MCF 10A (cell line): Measurements from ENCODE around the gene APBA2. TPM values are rescaled to one million over a fixed set of nuclear protein-coding genes. Genes with fewer than 3 reads are reported as not detected.

ENCODE experiments used
- BruUV-seq: library from RNA; stranded (reverse); fragments of 400-500 nt; replicated peaks from 2 replicates; lab custom pipeline; 2021; lab: Mats Ljungman, UMichigan
- CTCF ChIA-PET: fragments of 300-600 bp; sonication (Branson Sonifier 250); formaldehyde crosslinking; extraction: SDS; loops from one replicate; lab custom pipeline; 2021; ENCODE audit warnings: antibody characterized with exemption, inconsistent platforms; lab: Yijun Ruan, JAX
- POLR2A ChIA-PET: fragments of 300-600, 350-650 bp; sonication (Branson Sonifier 250); formaldehyde crosslinking; extraction: SDS; loops from one replicate; lab custom pipeline; 2020; ENCODE audit warnings: antibody characterized with exemption, inconsistent platforms; lab: Yijun Ruan, JAX
- DNase-seq: peaks from one replicate; pipeline ENCODE4 v3.0.0-alpha.2; 2018; ENCODE audit not compliant: unreplicated experiment
- H3K27ac Mint-ChIP-seq: one replicate; pipeline ENCODE4 v1.8.0; 2022; ENCODE audit warnings: mild to moderate bottlenecking, low read depth, mixed read lengths; ENCODE audit not compliant: unreplicated experiment
- H3K27me3 Mint-ChIP-seq: one replicate; pipeline ENCODE4 v1.8.0; 2022; ENCODE audit warnings: mixed read lengths; ENCODE audit not compliant: insufficient read depth, unreplicated experiment
- H3K36me3 Mint-ChIP-seq: one replicate; pipeline ENCODE4 v1.8.0; 2022; ENCODE audit warnings: mild to moderate bottlenecking, moderate library complexity, mixed read lengths; ENCODE audit not compliant: insufficient read depth, unreplicated experiment
- H3K4me1 Mint-ChIP-seq: one replicate; pipeline ENCODE4 v1.8.0; 2022; ENCODE audit warnings: mixed read lengths; ENCODE audit not compliant: insufficient read depth, unreplicated experiment
- H3K4me3 Mint-ChIP-seq: one replicate; pipeline ENCODE4 v1.8.0; 2022; ENCODE audit warnings: mild to moderate bottlenecking, moderate library complexity, mixed read lengths; ENCODE audit not compliant: unreplicated experiment
- H3K9me3 Mint-ChIP-seq: one replicate; pipeline ENCODE4 v1.8.0; 2022; ENCODE audit warnings: mixed read lengths; ENCODE audit not compliant: unreplicated experiment
- intact Hi-C: fragments of 100-400 bp; cut with micrococcal nuclease; formaldehyde crosslinking; loops from 2 replicates; pipeline ENCODE4 v1.14.1; 2022
- total RNA-seq: library from RNA; stranded (reverse); gene quantifications from 2 replicates; pipeline ENCODE4 v1.2.3, GENCODE V29; 2022
- TF ChIP-seq, protein P1 (sequence below): fragments of 200-600 bp; IDR thresholded peaks from one replicate; pipeline ENCODE4 v1.8.0; 2022; ENCODE audit warnings: antibody characterized with exemption, mild to moderate bottlenecking; ENCODE audit not compliant: unreplicated experiment

The APBA2 gene
- total RNA-seq, 1 experiment from 2014 or later = not detected

DNA sequence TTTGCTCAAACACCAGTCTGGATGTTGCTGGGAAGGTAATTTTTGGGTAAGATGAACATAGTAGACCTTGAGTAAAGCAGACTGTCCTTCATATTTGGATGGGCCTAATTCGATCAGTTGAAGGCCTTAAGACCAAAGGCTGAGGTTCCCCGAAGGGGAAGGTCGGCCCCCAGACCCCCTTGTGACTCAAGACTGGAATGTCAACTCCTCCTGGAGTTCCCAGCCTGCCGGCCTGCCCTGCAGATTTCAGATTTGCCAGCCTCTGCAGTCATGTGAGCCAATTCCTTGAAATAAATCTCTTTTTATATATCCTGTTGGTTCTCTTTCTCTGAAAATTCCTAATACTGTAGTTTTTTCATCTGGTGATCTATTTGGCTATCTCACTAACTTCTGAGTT lies 146.5 kb downstream of the APBA2 start:
- Mint-ChIP-seq H3K36me3 (no peaks in the 10 kb centered on the region), H3K27ac (no peak overlapping the region), H3K9me3 (peaks cover 14% of the 10 kb centered on the region), H3K4me3 (no peak overlapping the region), H3K4me1 (no peaks in the 10 kb centered on the region), H3K27me3 (no peaks in the 10 kb centered on the region)
- DNase-seq = no peak
- ChIA-PET CTCF (no interaction called here), POLR2A (no interaction called here)
- TF ChIP-seq, protein P1, sequence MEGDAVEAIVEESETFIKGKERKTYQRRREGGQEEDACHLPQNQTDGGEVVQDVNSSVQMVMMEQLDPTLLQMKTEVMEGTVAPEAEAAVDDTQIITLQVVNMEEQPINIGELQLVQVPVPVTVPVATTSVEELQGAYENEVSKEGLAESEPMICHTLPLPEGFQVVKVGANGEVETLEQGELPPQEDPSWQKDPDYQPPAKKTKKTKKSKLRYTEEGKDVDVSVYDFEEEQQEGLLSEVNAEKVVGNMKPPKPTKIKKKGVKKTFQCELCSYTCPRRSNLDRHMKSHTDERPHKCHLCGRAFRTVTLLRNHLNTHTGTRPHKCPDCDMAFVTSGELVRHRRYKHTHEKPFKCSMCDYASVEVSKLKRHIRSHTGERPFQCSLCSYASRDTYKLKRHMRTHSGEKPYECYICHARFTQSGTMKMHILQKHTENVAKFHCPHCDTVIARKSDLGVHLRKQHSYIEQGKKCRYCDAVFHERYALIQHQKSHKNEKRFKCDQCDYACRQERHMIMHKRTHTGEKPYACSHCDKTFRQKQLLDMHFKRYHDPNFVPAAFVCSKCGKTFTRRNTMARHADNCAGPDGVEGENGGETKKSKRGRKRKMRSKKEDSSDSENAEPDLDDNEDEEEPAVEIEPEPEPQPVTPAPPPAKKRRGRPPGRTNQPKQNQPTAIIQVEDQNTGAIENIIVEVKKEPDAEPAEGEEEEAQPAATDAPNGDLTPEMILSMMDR = no peak
- intact Hi-C loops = no loop called here
- BruUV-seq = no TSS peak

DNA sequence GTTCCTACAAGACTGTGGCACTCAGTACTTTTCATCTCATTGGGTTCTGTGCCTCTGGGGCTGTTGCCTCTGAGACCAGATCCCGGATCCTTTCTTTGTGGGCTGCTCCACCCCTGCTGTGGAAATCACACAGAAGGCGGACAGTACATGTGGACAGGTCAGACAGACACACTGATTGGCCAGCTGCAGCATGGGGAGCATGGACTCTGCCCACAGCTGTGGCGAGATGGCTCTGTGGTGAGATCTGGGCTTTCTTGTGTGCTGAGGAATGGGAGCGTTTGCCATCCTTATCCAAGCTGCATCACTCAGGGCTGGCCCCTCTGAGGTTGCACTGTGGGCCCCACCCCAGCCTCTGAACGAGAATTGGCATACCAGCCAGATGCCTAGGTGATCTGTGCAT lies 147.0 kb downstream of the APBA2 start:
- Mint-ChIP-seq H3K9me3 (peaks cover 14% of the 10 kb centered on the region), H3K36me3 (no peaks in the 10 kb centered on the region), H3K4me3 (no peak overlapping the region), H3K27ac (no peak overlapping the region), H3K27me3 (no peaks in the 10 kb centered on the region), H3K4me1 (no peaks in the 10 kb centered on the region)
- no TSS peak for BruUV-seq
- TF ChIP-seq, protein P1 = no peak
- intact Hi-C loops = no loop called here
- DNase-seq = no peak
- ChIA-PET POLR2A (no interaction called here), CTCF (no interaction called here)

DNA sequence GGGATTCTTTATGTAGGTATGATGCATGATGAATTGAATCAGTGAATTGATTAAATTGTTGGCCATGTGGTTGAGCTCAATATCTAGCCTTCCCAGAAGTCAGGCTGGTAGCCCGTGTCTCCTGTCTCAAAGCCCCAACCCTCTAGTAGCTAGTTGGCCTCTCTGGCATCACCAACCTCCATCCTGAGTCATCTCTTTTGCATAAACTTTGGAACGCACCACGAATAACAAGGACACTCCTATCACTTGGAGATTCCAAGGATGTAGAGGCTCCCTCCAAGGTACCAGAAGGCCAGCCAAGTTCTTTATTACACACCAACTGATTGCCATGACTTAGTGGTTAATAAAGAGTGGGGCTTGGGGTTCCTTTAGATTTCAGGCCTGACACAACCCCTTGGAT lies 148.4 kb downstream of the APBA2 start:
- no peaks in the 10 kb centered on the region for H3K36me3 Mint-ChIP-seq
- ChIA-PET POLR2A (no interaction called here), CTCF (no interaction called here)
- H3K4me1 Mint-ChIP-seq = no peaks in the 10 kb centered on the region
- BruUV-seq = no TSS peak
- peaks cover 14% of the 10 kb centered on the region for H3K9me3 Mint-ChIP-seq
- no peak overlapping the region for H3K4me3 Mint-ChIP-seq
- DNase-seq = no peak
- H3K27ac Mint-ChIP-seq = no peak overlapping the region
- no peaks in the 10 kb centered on the region for H3K27me3 Mint-ChIP-seq
- intact Hi-C loops = no loop called here
- TF ChIP-seq, protein P1 = no peak

DNA sequence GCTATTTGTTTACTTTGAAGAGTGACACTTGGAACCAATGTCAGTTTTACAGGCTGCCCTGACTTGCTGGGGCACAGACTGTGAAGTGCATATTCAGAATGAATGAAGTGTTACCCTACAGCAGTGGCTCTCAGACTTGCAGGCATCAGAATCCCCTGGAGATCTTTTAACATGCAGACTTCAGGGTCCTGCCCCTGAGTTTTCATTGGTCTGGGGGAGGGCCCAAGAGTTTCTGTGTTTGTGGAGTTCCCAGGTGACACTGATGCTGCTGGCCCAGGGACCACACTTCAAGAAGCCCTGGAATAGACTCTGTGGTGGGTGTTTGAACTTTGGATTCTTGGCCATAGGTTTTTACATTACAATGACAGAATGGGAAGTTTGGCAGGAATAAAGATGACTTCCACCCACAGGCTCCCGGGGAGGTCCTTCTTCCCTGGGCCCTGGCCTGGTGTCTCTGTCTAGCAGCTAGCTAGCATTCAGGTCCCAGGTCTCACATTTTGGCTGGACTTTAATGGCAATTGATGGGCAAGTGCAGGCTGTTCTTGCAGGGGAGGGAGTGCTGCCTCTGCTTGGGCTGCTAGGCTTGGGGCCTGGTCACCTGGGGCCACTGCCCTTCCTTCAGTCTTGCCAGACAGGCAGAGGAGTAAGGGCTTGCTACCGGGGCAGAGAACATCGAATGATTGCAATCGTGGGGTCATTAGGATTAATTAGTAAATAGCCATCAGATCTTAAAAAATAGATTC lies 149.0 kb downstream of the APBA2 start:
- Mint-ChIP-seq H3K9me3 (peaks cover 14% of the 10 kb centered on the region), H3K36me3 (no peaks in the 10 kb centered on the region), H3K4me1 (no peaks in the 10 kb centered on the region), H3K27ac (no peak overlapping the region), H3K27me3 (no peaks in the 10 kb centered on the region), H3K4me3 (no peak overlapping the region)
- ChIA-PET CTCF (no interaction called here), POLR2A (no interaction called here)
- TF ChIP-seq, protein P1 = no peak
- no TSS peak for BruUV-seq
- DNase-seq = no peak
- intact Hi-C loops = no loop called here
